CD4-positive, alpha-beta T cell treated with Interferon alpha-2 for 1 hour (primary cell): ENCODE measurements around the gene ABCE1.

ENCODE experiments used
- DNase-seq, 2 donors: peaks; one replicate each; pipeline ENCODE4 v3.0.0-alpha.2; 2020 to 2022

ABCE1 gene

DNA sequence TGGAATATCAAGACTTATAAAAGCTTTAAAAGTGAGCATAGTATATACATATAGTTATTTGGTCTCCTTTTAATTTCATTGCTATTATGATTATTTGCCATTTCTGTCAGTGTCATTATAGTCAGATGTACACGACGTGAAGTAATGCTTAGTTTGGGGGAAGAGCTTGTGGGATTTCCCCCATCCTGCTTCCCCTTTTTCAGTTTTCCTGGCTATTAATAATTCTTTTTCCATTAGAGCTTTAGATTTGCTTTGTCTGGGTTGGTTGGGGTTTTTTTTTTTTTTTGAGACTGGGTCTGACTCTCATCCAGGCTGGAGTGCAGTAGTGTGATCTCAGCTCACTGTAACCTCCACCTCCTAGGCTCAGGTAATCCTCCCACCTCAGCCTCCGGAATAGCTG is 5.4 kb downstream of the ABCE1 start:
- no peak for DNase-seq

DNA sequence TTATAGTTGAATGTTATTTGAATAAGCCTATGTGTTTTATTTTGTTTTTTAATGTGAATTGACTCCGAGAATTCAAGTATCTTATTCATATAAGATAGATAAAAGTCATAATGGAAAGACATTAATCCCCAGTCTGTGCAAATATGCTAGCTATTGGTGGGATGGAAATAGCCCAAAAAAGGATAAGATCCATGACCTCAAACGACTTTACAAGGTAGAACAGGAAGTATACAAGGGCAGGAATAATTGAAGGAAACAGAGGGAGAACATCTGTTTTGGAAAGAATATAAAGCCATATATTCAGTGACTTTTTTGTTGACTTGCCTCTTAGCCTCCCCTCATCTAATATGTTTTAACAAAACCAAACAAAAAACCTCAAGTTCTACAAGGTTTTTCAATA is 9.0 kb downstream of the ABCE1 start:
- no peak for DNase-seq

DNA sequence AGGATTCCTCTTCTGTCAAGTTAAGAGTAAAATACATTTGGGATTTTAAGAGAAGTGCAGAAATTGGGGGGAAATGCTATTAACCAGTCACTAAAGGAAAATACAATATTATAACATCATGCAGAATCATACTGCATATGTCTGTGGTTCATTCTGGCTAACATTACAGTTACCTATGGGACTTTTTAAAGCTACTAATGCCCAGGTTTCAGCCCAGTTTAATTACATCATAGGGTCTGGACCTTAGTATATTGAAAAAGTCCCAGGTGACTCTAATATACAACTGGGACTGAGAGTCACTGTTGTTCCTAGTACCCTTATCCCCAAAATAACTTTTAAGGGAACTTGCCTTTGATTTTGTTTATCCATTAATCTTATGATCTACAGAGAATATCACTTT is 10.0 kb downstream of the ABCE1 start:
- DNase-seq, result no peak

DNA sequence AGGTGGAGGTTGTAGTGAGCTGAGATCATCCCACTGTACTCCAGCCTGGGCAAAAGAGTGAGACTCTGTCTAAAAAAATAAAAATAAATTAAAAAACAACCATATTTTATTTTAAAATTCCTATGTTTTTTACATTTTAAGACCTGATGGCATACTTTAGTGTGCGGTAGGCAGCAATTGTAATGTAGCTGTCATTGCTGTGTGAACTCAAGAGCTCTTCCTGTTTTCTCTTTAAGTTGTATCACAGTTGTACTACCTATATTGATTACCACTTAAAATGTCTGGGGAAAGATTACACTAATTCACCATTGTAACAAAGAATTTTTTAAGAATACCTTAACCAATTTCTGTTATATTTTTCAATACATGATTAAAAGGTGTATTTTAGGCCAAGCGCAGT is 27.3 kb downstream of the ABCE1 start:
- no peak for DNase-seq

DNA sequence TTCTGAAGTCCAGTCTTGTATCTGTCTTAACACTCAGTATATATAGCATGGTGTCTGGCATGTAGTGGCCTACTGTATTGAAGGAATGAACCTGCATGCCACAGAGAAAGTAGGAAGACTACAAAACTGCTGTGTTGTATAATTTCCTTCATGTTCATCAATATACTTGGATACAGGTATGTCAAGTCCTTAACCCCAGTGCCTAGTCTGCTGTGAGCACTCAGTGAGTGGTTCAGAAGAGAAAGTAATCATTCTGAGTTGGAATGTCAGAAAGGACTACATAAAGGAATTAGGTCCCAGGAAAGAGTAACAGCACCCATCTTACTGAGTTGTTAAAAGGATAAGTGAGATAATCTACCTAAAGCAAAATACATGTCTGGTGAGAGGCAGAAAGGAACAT is 32.0 kb downstream of the ABCE1 start:
- no peak for DNase-seq

DNA sequence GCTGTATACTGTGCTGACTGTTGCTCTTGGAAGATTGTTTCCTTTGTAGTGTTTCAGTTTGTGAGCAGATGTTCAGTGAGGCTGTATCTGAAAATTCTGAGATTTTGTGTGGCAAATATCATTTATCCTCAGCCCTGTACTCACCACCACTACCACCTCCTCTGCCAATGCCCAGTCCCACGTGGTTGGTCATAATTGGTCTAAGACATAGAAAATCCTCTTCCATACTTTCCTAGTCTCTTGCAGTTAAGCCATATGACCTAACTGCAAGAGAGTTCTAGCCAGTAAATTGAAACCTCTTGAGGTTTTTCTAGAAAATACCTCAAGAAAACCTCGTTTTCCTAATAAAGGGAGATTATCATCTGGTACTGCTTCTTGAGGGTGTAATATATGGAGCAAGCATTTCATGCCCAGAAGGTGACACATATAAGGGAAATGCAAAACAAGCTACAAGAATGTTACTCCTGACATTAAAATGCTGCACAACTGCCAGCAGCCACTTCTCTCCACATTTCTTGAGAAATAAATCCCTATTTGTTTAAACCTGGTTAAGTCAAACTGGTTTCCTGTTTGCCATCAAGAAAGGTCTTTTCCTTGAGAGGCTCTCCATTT is 32.8 kb downstream of the ABCE1 start:
- DNase-seq, result no peak

DNA sequence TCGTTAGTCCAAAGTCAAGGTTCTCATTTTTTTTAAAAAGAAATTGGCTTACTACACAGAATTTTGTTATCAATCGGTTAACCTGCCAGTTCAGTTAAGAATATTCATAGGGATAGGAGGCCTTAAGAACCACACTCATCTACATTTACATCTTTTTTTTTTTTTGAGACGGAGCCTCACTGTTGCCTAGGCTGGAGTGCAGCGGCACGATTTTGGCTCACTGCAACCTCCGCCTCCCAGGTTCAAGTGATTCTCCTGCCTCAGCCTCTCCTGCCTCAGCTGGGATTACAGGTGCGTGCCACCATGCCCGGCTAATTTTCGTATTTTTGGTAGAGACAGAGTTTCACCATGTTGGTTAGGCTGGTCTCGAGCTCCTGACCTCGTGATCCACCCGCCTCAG is 33.7 kb downstream of the ABCE1 start:
- no peak for DNase-seq

DNA sequence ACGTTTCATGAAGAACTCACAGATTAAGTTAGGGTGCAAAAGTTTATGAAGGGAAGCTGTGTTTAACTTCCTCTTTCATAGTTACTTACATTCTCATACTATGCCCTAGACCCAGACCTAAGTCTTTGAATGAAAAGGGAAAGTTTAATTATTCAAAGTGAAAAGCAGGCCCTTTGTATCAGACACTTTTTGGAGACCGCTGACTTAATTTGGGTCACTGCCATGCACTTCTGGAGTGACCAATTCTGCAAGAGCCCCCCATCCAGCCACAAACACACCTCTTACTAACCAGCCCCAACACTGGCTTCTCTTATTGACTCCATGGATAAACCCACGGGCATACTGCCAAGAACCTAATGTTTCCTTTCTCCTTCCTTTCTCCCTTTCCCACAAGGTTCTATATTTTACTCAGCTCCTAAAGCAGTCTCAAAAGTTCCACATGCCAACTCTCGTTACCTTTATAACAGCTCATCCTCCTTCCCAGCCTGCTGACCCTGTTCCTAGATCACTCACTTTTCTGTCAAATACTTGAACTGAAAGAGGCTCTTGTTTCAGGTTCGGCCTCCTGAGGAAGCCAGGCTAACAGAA is 34.5 kb downstream of the ABCE1 start:
- no peak for DNase-seq

DNA sequence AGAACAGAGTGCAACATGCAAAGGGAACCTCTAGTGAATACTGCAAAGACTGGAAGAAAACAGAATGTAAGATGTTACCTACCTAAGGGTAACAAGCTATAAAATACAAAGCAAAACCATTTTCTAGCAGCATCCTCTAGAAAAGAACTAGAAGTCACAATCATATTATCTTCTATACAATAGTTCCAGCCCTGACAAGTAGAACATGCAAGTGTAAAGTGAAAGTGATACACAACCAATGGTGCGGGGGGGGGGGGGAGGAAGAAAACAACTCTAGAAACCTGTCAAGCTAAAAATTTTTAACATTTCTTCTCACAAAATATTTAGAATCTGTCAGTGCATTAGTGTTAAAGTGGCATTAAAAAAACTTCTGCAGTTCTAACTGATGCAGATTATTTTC is 38.1 kb downstream of the ABCE1 start:
- DNase-seq, result peak in 1 of 2 donors; percentile 11

DNA sequence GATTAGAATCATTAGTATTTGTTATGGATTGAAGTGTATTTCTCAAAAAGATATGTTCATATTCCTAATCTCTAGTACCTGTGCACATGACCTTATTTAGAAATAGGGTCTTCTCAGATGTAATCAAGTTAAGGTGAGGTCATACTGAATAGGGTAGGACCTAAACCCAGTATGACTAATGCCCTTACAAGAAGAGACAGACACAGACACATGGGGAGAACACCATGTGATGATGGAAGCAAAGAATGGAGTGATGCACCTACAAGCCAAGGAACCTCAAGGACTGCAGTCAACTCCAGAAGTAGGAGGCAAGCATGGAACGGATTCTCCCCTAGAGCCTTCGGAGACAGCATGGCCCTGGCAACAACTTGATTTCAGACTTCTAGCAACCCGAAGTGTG is 50.9 kb downstream of the ABCE1 start:
- DNase-seq, result no peak

DNA sequence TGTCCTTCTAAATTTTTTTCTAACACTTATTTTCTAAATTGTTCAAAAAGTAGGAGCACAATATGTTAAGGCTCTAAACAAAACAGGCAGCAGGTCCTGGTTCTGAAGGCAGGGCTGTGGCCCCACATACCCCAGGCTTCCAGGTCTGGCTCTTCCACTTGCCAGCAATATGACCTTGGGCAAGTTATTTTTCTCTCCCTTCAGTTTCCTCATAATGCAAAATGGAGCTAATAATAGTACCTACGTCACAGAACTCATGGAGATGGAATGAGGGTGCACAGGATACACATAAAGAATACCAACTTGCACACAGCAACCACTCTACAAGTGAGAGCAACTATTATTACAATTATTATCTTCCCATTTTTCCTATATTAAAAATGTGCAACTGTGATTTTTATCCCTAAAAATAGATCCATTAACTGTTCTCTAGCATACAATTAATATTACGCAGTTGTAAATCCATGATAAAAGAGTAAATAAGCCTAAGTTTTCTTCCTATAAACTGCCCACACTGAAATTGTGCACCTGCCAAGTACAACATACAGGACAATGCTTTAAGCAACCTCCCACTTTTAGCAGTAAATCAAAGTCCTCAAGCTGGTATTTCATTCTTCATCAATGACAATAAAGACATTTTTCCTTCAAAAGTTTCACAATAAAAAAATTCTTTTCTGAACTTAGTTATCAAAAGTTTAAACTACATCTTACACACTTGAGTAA is 55.2 kb downstream of the ABCE1 start:
- no peak for DNase-seq

DNA sequence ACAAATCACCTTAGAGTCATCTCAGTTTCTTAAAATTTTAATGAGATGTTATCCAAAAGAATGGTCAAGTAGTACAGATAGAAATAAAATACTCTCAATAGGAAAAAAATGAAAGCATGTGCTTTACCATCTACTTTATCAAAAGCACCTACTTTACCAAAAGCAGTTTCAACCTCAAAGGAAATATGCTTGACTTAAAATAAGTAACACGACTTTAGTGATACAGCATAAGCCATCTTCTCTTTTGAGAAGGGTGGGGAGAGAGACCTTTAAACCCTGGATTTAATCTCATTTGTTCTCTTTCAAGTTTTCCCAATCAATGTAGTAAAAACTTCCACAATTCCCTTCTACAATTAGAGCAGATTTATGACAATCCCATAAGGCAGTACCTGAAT is 55.8 kb downstream of the ABCE1 start:
- DNase-seq, result no peak

DNA sequence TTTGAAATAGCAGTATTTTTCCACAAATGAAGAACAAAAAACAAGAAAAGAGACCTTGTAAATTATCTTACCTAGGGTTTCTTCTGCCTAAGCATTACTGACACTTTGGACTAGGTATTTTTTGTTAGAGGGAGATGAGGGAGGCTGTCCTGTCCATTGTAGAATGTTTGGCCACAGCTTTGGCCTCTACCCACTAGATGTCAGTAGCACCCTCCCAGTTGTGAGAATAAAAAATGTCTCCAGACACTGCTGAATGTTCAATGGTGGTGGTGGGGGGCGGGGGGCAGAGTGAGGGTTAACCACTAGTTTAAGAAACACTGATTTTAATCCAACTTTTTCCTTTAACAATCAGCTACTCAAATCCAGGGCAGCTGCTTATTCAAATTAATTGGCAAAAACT is 56.5 kb downstream of the ABCE1 start:
- DNase-seq, result peak in 1 of 2 donors; percentile 41

DNA sequence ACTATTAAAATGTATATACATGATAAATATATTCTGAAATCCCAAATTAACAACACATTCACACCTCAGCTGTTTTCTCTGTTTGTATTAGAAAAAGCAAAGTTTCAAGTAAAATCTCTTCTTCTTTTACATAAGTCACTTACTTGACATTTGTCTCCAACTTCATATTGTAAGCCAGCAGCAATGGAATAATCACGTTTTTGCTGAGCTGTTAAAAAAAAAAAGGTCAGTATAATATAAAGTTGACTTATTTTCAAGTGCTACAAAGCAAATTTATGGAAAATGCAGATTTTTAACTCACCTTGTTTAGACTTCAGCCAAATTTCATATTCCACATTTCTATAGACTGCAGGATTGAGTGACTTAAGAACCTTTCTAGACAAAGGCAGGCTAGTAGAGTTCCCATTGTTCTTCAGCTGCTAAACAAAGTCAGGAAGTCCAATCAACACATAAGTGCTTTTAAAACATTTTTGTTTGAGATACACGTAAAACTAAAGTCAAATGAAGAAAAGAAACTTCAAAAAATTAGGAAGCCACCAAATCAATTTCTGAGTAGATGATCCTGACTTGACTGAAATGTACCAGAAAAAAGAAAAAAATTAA is 57.3 kb downstream of the ABCE1 start:
- no peak for DNase-seq

DNA sequence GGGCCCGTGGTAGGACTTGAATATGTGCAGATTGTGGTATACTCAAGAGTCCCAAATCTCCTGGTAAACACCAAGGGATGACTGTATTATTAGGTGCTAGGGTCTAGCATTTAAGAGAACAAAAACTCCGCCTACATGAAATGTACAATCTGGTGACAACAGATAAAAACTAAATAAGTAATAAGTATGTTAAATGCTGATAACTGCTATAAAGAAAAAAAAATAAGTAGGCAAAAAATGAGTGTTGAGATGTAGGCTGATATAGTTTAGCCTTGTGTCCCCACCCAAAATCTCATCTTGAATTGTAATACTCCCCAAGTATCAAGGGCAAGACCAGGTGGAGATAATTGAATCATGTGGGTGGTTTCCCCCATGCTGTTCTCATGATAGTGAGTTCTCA is 58.9 kb downstream of the ABCE1 start:
- no peak for DNase-seq

DNA sequence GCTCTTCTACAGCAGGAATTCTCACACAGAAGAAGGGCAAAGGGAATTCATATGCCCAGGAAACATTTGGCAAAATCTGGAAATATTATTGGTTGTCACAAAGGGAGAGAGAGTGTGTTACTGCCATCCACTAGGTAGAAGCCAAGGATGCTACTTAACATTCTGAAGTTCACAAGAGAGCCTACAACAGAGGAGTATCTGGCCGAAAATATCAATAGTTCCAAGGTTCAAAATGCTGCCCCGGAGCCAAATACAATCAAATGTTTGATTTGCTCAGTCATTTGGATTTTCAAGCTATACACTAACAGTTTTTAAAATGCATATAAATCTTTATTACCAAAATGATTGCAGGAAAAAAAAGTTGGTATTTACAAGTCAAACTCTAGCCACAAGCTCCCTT is 63.4 kb downstream of the ABCE1 start:
- DNase-seq, result no peak

DNA sequence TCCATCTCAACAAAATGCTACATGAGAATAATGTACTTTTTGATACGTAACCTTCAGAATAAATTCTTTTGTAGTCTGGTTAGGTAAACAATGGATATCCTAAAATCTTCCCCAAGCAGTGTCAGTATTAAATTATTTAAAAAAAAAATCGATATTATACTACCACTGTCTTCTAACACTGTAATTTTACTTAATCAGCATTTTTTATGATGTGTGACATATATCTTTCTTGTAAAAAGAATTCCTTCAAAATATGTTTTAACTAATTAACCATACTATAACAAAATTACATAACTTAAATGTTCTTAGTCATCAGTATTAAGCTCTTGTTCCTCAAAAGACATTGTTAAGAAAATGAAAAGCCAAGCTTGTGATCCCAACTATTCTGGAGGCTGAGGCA is 69.8 kb downstream of the ABCE1 start:
- no peak for DNase-seq

DNA sequence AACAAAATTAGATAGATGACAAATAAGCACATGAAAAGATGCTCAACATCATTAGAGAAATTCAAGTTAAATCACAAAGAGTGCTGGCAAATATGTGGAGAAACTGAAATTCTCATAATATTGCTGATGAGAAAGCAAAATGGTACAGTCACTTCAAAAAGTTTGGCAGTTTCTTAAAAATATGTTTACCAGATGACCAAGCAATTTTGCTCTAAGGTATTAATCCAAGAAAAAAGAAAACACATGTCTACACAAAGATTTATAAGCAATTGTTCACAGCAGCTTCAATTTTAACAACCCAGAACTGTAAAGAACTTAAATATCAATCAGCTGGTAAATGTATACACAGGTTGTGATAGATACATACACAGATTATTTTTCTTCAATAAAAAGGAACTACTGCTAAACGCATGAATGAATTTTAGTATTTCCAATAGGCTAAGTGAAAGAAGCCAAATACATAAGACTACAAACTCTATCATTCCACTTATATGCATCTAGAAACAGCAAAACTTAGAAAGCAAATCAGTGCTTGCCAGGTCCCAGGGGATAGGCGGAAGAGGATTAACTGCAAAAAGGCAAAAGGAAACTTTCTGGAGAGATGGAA is 70.6 kb downstream of the ABCE1 start:
- no peak for DNase-seq

DNA sequence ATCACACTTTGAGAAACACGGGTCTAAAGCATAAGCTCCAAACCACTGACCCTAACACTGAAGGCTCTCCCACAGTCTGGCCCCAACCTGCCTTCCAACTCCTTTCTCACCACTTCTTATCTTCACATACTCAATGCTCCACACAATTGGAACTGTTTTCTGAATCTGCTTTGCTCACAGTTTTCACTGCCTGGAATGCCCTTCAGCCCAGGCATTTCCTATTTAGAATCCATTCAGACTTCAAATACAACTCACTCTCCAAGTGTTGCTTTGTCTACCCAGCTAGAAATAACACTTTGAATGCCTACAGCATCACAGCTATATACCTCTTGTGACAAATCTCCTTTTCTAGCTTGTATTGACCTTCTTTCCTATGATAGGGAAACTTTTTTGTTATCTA is 72.1 kb downstream of the ABCE1 start:
- no peak for DNase-seq

DNA sequence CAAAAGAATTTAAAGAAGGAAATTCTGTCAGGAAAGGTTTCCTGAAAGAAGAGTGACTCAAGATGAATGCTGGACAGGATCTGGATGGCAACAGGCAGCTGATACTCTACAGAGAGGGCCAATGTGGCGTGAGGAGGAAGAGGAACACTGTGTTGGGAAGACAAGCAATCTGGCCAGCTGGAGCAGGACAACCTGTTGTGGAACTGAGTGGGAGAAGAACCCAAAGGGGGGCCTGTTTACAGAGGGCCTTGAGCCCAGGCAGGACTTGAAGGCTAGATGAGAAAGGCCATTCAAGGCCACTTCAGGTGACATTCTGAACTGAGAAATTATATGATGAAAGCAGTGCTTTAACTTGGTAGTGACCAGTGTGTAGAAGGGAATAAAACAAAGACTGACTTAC is 73.8 kb downstream of the ABCE1 start:
- DNase-seq, result no peak

DNA sequence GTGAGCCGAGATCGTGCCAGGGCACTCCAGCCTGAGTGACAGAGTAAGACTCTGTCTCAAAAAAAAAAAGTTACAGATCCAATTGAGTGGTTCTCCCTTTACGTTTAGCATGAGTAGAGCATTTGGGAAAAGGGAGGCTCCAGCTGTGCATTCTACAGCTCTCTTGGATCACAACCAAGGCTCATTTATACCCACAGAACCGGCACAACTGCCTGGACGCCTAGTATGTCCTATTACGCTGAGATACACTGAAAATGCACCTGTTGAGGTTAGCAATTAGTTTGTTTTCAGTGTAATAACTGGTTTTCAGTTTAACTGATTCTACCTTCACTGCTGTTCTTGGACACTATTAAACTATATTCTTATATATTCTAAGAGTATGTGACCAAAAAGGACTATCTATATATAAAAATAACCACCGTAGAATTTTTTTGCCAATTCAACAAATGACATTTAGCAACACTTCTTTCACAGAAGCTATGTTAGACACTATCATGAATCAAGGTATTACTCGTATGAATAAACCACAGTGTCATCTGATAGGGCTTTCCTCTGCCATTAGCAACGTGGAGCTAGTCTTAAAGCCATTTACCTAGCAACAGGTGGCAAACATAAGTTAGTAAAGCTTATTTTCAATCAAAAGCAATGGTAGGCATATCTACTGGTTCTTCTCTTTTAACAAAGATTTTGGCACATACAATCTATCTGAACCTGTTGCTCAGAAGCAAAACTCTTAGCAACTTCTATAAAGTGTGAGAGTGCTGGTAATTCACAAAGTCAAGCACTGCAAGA is 78.7 kb downstream of the ABCE1 start:
- peak in 1 of 2 donors; percentile 48 for DNase-seq

DNA sequence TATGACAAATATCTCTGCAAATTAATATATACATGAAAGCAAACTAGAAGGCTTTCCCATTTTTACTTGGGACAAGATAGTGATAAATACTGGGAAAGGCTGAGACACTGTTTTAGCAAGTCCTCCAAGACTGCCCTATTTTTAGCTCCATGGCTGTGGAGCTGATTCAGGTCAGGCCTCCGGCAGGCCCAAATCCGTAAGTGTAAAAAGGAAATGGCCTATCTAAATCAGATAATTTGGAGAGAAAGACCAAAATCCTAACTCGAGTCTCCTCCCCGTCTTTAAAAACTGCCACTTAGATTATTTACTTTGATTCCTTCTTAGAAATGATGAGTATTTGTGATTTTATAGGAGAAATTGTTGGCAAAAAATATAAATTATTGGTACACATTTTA is 79.4 kb downstream of the ABCE1 start:
- peak in 1 of 2 donors; percentile 26 for DNase-seq
